DOHH2 (cell line): Measurements from ENCODE around the gene SETD1A.

ENCODE experiments used
- H3F3A ChIP-seq: fragments of 200-600 bp; sonication (generic), shearing (Covaris generic); 2 replicates; pipeline ENCODE4 v1.6.0; 2016; ENCODE audit warnings: antibody characterized with exemption, mild to moderate bottlenecking; ENCODE audit not compliant: control insufficient read depth, insufficient read depth
- H3K27ac ChIP-seq: fragments of 200-600 bp; sonication (generic); 2 replicates; pipeline ENCODE4 v1.5.1; 2014; ENCODE audit warnings: low read depth, mild to moderate bottlenecking, low read length, moderate library complexity
- H3K27me3 ChIP-seq: fragments of 200-600 bp; sonication (generic); 2 replicates; pipeline ENCODE4 v1.6.1; 2014; ENCODE audit warnings: mild to moderate bottlenecking, low read length, mixed read lengths; ENCODE audit not compliant: control insufficient read depth
- H3K36me3 ChIP-seq: fragments of 200-600 bp; sonication (generic); 2 replicates; pipeline ENCODE4 v1.6.1; 2014; ENCODE audit warnings: mild to moderate bottlenecking, low read length, moderate library complexity, mixed read lengths; ENCODE audit not compliant: control insufficient read depth
- H3K4me1 ChIP-seq: fragments of 200-600 bp; sonication (generic); 2 replicates; pipeline ENCODE4 v1.6.1; 2014; ENCODE audit warnings: mild to moderate bottlenecking, low read length, mixed read lengths; ENCODE audit not compliant: control insufficient read depth
- H3K4me2 ChIP-seq: fragments of 200-600 bp; sonication (generic); 2 replicates; pipeline ENCODE4 v1.6.0; 2014; ENCODE audit warnings: mild to moderate bottlenecking, low read length, moderate library complexity
- H3K4me3 ChIP-seq: fragments of 200-600 bp; sonication (generic); 2 replicates; pipeline ENCODE4 v1.5.1; 2014; ENCODE audit warnings: mild to moderate bottlenecking, low read length, mixed read lengths
- H3K79me2 ChIP-seq: fragments of 200-600 bp; sonication (generic); 2 replicates; pipeline ENCODE4 v1.6.1; 2014; ENCODE audit warnings: mild to moderate bottlenecking, low read length, mixed read lengths; ENCODE audit not compliant: control insufficient read depth
- H3K9me2 ChIP-seq: fragments of 200-600 bp; sonication (generic); replicated peaks from 2 replicates; pipeline ENCODE4 v1.6.1; 2014; ENCODE audit warnings: mild to moderate bottlenecking, low read length, mixed read lengths; ENCODE audit not compliant: control insufficient read depth
- H3K9me3 ChIP-seq: fragments of 200-600 bp; sonication (generic); 2 replicates; pipeline ENCODE4 v1.6.1; 2014; ENCODE audit warnings: antibody characterized with exemption, low read length, mixed read lengths; ENCODE audit not compliant: control insufficient read depth, insufficient read depth
- H4K20me1 ChIP-seq: fragments of 200-600 bp; sonication (generic); 2 replicates; pipeline ENCODE4 v1.6.0; 2014; ENCODE audit warnings: low read depth, mild to moderate bottlenecking, antibody characterized with exemption, low read length, moderate library complexity; ENCODE audit not compliant: control insufficient read depth, insufficient read depth
- EZH2phosphoT487 ChIP-seq: fragments of 200-600 bp; sonication (generic); IDR thresholded peaks from 2 replicates; pipeline ENCODE4 v1.6.1; 2017; ENCODE audit warnings: borderline replicate concordance, mild to moderate bottlenecking, antibody characterized with exemption, low read length, moderate library complexity, mixed read lengths
- TF ChIP-seq, protein P1 (sequence below): fragments of 200-600 bp; sonication (generic); IDR thresholded peaks from one replicate; pipeline ENCODE4 v1.5.1; 2014; ENCODE audit warnings: antibody characterized with exemption, mild to moderate bottlenecking, low read depth, low read length; ENCODE audit not compliant: poor library complexity, severe bottlenecking

Gene SETD1A

DNA sequence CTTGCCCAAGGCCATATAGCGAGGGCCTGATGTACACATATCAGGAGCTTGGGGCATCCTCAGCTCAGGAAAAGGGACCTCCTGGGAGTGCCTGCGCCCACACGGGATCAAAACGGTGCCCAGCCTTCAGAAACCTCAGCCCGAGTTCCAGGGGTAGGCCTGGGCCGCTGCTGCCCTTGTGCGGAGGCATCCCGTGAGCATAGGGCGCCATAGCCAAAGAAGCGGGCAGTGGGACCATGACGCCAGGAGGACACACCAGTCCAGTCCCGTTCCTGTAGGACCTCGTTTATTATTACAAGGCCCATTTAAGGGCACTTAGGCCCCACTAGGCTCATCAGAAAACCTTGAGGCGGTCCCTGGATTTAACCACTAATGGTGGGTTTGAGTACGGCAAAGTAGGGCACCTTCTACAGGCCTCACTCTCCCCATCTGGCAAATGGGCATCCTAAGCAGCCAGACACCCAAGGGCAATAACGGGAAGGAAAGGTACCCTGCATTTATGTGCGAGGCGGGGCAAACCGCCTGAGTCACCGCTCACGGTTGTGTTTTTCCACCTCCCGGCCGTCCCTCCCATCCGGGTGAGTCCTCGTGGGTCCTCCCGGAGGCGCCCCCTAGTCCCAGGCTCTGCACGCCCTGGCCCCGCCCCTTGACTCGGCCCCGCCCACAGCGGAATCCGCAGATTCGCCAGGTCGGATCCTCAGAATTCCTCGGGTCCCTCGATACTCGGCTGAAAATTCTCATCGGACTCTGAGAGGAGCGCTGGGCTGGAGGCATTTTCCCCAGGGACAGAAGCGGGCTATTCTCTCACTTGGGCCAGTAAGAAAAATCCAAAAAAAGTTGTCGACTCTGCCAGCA is 726 bp upstream of the SETD1A start:
- H3K36me3 ChIP-seq: peaks cover 39% of the 10 kb centered on the region
- peak overlapping the region; percentile 91 for H3K27ac ChIP-seq
- peak overlapping the region; percentile 89 for H3K4me3 ChIP-seq
- no peak for TF ChIP-seq EZH2phosphoT487
- TF ChIP-seq, protein P1, sequence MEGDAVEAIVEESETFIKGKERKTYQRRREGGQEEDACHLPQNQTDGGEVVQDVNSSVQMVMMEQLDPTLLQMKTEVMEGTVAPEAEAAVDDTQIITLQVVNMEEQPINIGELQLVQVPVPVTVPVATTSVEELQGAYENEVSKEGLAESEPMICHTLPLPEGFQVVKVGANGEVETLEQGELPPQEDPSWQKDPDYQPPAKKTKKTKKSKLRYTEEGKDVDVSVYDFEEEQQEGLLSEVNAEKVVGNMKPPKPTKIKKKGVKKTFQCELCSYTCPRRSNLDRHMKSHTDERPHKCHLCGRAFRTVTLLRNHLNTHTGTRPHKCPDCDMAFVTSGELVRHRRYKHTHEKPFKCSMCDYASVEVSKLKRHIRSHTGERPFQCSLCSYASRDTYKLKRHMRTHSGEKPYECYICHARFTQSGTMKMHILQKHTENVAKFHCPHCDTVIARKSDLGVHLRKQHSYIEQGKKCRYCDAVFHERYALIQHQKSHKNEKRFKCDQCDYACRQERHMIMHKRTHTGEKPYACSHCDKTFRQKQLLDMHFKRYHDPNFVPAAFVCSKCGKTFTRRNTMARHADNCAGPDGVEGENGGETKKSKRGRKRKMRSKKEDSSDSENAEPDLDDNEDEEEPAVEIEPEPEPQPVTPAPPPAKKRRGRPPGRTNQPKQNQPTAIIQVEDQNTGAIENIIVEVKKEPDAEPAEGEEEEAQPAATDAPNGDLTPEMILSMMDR: peak; percentile 59
- H3K9me3 ChIP-seq: no peaks in the 10 kb centered on the region
- H3K4me2 ChIP-seq: peak overlapping the region; percentile 86
- peaks cover 31% of the 10 kb centered on the region for H3K4me1 ChIP-seq
- no peaks in the 10 kb centered on the region for H3K9me2 ChIP-seq
- H3K79me2 ChIP-seq: peaks cover 37% of the 10 kb centered on the region
- H3K27me3 ChIP-seq: no peaks in the 10 kb centered on the region
- H3F3A ChIP-seq: peaks cover 12% of the 10 kb centered on the region
- H4K20me1 ChIP-seq: peaks cover 3% of the 10 kb centered on the region; the same call in 1 of the 2 replicates

DNA sequence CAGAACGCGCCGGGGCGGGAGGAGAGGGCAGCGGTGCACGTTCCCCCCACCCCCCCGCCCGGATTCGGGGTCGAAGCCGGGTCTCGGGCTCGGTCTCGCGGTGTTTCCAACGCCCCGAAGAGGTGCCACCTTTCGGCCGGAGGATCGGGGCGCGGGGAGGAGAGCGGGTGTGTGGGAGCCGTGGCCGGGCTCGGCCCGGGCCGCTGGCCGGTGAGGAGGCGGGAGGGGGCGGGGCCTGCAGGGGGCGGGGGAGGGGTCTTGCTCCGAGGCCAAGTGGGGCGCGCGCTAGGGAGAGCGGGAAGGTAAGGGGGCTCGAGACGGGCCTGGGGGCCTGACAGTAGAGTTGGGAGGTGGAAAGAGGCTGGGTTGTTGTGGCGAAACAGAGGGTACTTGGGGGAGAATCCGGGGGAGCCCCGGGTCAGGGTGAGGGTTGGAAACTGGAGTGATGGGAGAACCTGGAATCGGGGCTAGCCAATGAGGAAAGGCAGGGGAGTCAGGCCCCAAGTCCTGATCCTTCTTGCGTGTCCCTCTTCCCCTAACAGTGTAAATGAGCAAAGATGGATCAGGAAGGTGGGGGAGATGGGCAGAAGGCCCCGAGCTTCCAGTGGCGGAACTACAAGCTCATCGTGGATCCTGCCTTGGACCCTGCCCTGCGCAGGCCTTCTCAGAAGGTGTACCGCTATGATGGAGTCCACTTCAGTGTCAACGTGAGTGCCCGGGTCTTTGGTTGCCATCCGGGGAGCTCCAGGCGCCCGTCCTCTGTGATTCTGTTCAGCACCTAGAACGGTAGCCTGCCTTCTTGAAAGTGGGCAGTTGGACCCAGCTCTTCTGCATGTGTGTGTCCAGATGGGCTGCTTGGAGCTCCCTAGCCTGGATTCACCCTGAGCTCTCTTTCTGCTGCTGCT is 873 bp downstream of the SETD1A start:
- peaks cover 10% of the 10 kb centered on the region for H3F3A ChIP-seq
- H3K9me2 ChIP-seq: no peaks in the 10 kb centered on the region
- TF ChIP-seq, protein P1: no peak
- no peak for TF ChIP-seq EZH2phosphoT487
- H3K27ac ChIP-seq: no peak overlapping the region
- H3K36me3 ChIP-seq: peaks cover 54% of the 10 kb centered on the region
- no peaks in the 10 kb centered on the region for H3K27me3 ChIP-seq
- H3K4me1 ChIP-seq: peaks cover 28% of the 10 kb centered on the region
- peak overlapping the region; percentile 63 for H3K4me2 ChIP-seq
- no peaks in the 10 kb centered on the region for H3K9me3 ChIP-seq
- peaks cover 41% of the 10 kb centered on the region for H3K79me2 ChIP-seq
- H4K20me1 ChIP-seq: peaks cover 3% of the 10 kb centered on the region; the same call in 1 of the 2 replicates
- peak overlapping the region; percentile 89 for H3K4me3 ChIP-seq

DNA sequence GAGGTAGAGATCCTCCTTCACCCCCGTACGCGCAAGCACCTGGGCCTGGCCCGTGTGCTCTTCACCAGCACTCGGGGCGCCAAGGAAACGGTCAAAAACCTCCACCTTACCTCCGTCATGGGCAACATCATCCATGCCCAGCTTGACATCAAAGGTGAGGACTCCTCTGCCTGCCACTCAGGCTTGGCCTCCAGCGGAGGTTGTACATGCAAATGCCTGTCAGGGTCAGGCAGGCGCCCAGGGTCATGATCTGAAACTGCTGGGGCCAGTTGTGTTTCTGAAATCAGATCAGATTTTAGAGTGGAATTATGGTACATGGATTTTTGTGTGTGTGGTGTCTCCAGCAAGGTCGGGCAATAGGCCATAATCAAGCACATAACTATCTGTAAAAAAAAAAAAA is 3.8 kb downstream of the SETD1A start:
- Histone ChIP-seq H3K4me3 (no peak overlapping the region), H3K36me3 (peaks cover 77% of the 10 kb centered on the region), H3F3A (peaks cover under 1% of the 10 kb centered on the region), H3K9me3 (no peaks in the 10 kb centered on the region), H4K20me1 (peaks cover 3% of the 10 kb centered on the region; the same call in 1 of the 2 replicates), H3K27ac (no peak overlapping the region), H3K4me1 (peaks cover 17% of the 10 kb centered on the region), H3K27me3 (no peaks in the 10 kb centered on the region), H3K79me2 (peaks cover 38% of the 10 kb centered on the region), H3K4me2 (no peak overlapping the region), H3K9me2 (no peaks in the 10 kb centered on the region)
- TF ChIP-seq, protein P1: no peak
